Activated CD4-positive, alpha-beta T cell treated with anti-CD3 and anti-CD28 coated beads, Interleukin-2, amount 50 U/mL, for 24 hours (primary cell): ENCODE results near the gene SOCS1.

Experiments
- DNase-seq, 2 donors: peaks; one replicate each; pipeline ENCODE4 v3.0.0-alpha.2; 2020; ENCODE audit warnings: low read depth in 1 of 2, low spot score in 1 of 2

Gene SOCS1

DNA sequence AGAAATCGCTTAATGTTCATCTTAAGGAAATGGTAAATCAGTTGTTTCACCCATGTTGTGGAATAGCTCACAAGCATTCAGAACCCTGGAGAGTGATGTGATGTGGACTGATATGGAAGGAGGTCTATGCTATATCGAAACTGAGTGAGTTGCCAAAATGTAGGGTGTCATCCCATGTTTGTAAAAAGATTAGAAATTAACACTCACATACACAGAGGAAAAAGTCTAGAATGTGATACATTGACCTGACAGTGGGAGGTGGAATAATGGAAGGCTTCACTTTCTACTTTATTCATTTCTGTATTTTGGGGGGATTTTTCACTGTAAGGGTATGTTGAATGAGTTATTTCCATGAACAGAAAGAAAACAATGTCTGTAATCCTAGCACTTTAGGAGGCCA lies 29.8 kb upstream of the SOCS1 start:
- DNase-seq = no peak

DNA sequence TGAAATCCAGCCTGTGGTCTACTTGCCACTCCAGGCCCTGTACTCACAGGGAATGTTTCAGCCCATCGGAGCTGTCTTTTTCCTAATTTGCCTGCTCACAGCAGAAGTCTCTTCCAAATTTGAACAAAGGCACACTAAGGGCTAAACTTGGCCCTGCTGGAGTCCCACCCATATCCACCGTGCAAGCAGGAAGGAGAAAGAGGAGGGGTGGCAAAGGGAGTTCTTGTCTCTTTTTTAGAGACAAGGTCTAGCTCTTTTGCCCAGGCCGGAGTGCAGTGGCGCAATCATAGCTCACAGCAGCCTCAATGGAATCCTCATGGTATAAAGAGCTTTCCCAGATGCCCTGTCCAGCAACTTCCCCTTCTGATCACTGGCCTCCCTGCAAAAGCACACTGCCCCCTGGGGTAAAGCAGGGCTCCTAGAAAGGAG lies 27.8 kb upstream of the SOCS1 start:
- DNase-seq = no peak

DNA sequence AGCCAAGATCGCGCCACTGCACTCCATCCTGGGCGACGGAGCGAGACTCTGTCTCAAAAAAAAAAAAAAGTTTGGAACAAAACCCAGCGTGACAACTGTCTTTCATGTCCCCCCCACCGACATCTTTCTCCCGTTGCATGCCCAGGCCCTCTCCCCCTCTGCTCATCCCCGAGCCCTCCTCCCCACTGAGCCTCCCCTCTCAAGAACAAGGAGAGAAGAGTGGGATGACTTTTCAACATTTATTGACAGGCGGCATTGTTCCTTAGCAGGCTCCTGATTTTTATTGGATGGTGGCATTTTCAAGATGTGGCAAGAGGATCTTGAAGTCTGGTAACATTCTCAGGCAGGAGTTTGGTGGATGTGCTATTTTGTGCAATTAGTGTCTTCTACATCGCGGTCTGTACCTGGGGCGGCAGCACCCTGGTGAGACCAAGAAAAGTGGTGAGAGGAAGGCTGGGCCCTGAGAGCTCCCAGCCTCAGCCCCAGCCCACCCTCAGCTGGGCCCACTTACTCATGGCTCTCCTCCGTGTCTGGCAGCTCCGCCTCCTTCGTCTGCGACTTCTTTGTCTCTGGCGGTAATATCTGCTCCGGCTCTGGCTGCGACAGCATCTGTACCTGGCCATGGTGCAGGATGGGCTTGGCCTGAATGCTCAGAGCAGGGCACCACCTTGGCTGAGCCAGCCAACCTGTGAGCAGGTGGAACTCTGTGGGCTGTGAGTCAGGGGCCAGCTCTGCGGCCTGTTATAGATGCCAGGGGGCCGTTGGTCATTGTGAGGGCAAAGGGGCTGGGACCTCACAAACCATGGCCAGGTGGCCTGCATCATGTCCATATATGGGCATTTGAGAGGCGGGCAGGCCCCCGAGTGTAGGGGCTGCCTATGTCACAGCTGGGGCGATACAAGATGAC lies 24.9 kb upstream of the SOCS1 start, which contains the start of gene PRM1:
Gene PRM1 (minus strand): TSS at position 715 of the 907 bp plus-strand sequence. CDS start 92 bp downstream, at position 623.
- DNase-seq = no peak

DNA sequence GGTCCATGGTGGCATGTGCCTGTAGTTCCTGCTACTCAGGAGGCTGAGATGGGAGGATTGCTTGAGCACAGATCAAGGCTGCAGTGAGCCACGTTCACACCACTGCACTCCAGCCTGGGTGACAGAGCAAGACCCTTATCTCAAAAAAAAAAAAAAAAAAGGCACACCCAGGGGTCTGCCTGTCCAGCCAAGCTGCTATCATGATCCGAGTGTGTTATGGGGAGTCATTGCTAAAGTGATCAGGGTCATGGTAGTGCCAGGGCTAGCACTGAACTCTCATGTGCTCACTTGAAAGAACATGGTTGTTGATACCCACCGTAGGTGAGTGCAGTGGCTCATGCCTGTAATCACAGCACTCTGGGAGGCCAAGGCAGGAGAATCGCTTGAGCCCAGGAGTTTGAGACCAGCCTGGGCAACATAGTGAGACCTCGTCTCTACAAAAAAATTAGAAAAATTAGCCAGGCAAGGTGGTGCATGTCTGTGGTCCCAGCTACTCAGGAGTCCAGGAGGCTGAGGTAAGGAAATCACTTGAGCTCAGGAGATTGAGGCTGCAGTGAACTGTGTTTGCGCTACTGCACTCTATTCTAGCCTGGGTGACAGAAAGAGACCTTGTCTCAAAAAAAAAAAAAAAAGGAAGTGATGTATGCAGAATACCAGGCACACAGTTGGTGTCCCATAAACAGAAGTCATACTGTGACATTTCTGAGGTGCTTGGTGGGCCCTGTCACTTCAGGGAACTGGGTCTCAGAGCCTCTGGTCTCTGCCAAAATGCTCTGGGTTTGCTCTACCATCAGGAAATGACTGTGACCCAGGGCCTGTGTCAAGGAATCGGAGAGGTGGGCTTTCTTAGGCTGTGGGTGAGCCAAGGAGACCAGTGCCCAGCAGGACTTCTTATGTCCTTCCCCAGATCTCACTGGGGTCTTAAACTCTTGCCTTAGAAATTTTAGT lies 23.0 kb upstream of the SOCS1 start:
- DNase-seq = no peak

DNA sequence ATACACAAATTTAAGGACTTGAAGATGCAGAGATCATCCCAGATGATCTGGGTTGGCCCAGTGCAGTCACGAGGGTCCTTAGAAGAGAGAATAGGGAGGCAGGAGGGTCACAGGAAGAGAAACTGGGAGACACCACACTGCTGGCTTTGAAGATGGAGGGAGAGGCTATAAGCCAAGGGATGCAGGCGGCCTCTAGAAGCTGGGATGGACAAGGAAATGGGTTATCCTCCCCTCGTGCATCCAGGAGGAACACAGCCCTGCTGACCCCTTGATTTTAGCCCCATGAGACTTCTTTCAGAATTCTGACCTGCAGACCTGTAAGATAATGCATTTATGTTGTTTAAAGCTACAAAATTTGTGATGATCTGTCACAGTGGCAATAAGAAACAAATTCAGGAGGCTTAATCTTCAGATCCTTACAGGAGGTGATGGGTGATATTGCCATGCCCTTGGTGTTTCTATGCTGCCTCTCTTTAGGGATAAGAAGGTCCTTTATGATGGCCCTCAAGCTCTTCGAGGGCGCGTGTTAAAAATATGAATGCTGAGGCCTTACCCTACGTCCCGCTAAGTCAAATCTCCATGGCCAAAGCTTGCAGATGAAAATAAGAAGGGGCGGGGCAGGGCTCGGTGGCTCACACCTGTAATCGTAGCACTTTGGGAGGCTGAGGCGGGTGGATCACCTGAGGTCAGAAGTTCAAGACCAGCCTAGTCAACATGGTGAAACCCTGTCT lies 21.8 kb upstream of the SOCS1 start:
- no peak for DNase-seq

DNA sequence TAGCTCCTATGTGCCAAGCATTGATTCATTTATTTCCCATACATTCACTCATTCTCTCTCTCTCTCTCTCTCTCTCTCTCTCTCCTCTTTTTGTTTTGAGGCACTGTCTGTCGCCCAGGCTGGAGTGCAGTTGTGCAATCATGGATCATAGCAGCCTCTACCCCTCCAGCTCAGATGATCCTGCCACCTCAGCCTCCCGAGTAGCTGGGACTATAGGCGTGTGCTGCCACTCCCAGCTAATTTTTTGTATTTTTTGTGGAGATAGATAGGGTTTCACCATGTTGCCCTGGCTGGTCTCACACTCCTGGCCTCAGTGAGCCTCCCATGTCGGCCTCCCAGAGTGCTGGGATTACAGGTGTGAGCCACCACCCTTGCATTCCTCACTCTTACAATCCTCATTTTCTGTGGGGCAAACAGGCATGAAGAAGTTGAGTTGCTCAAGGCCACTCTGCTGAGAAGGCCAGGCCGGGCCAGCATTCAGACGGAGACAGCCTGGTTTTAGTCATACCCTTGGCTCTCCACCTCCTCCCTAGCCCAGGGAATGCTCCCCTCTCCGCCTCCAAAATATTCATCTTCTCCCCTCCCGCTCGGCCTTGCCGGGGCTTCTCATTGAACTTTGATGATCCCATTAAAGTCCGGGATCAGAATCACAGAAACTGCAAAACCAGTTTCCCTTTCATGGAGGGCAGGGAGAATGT lies 21.0 kb upstream of the SOCS1 start:
- DNase-seq = no peak

DNA sequence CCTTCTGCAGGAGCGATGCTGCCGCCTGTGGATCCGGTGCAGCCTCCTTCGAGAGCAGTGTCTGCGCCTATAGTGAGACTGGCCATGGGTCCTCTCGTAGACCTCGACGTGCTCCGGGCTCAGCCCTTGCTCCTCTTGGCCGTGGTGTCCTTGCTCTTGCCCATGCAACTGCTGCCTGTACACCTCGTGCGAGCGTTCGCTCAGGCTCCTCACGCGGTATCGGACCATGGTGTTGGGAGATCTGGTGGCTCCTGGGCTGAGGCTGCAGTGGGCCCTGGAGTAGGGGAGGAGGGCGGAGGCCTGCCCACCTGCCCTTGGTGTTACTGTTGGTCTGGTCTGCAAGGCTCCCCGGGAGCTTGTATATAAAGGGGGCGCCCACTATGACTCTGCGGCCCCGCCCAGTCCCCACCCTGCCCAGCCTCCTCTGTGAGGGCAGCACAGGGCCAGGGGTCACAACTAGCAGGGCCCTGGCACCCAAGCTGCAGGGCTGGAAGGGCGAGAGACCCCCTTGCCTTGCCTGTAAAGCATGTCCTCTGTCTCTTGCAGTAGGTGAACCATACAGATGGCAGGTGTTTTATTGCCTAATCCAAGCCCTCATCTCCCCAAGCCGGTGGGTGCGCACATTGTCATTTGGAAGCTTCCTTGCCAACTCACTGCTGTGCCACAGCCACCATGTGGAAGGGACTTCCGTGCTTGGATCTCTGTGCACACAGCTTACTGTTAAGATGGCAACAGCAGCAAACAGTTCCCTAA lies 20.3 kb upstream of the SOCS1 start, which contains the start of gene PRM2:
Gene PRM2 (minus strand): TSS at position 338 of the 753 bp plus-strand sequence. CDS start 110 bp downstream, at position 228.
- no peak for DNase-seq

DNA sequence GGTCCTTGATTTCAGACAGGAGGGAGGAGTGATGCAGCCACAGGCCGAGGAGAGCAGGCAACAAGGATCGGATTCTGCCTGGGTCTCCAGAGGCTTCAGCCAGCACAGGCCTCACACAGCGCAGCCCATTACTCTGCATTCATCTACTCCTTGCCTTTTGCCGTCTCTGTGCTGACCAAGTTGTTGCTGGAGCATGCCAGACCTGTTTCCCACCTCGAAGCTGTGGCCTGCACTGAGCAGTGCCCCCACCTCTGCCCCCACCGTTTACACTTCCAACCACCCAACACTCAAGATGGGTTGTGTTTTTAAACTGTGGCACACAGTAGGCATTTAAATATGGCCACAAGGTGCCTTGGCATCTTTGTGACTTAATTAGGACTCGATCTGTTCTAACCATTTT lies 19.0 kb upstream of the SOCS1 start:
- no peak for DNase-seq

DNA sequence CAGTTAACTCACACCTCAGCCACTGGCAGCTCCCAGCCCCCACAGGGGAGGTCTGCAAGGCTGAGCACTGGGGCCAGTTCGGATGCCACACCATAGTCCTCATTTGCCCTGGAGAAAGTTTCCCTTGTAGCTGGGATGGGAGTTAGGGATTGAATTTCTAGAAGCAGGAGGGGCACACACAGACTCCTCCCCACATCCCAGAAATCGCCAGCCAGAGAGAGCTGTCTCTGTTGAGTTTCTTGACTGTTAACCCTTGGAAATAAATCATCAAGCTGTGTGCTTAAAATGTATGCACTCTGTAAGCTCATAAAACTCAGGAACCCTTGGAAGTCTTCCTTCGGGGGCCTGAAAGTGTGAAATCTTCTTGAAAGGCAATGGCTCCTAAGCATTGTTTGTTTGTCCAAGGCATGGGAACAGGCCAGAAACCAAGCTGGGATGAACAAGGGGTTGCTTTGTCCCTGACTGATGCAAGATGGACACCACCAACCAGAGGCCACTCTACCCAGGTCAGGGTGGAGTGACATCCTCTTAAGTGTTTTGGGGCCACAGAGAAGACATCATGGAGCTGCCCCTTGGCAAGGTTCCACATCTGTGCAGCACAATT lies 17.8 kb upstream of the SOCS1 start:
- no peak for DNase-seq

DNA sequence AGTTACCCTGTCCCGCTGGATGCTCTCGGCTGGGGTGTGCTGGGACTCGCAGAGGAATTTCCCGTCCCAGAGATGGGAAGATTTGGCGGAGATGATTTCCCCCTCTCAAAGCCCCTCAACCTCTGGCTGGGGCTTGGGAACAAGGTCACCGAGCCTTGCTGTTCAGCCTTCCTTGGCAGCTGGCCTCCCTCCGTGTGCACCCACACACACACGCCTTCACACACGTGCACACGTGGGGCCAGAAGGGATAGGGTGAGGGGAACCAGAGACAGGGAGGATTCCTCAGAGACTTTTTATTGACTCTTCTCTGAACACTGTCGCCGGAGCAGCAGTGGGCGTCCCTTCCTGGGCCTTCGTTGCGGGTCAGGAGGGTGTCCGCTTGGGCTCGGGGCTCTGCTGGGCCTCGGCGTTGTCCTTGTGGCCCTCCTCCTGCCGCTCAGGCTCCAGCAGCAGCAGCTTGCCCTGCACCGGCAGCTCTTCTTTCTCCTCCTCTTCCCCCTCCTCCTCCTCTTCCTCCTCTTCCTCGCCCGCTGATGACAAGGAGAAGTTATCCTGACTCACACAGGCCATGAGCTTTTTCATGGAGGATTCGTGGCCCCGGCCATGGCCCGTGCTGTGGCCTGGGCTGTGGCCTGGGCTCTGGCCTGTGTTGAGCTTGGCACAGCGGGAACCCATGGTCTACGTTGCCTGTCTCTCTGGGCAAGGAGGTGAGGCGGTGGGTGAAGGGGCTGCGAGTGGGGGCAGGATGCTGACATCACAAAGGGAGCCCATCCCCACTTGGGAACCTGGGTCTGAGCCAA lies 17.1 kb upstream of the SOCS1 start, which contains the start of gene PRM3:
Gene PRM3 (minus strand): TSS at position 709 of the 800 bp plus-strand sequence. CDS start 34 bp downstream, at position 675.
- DNase-seq = no peak

DNA sequence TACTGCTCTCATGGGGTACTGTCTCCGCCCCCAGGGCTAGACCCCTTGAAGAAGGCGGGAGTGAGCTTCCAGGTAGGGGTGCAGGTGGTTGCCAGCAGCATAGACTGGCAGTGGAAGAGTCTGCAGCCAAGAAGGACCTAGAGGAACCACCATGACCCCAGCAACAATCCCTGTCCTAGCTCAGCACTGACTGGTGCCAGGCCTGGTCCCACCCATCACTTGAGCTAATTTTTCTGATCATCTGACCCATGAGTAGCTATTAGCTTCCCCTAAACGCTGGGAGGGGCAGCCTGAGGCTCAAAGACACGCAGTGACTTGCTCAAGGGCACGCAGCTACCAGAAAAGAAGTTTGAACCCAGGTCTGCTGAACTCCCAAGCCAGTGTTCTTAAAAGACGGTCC lies 16.5 kb upstream of the SOCS1 start:
- DNase-seq = no peak

DNA sequence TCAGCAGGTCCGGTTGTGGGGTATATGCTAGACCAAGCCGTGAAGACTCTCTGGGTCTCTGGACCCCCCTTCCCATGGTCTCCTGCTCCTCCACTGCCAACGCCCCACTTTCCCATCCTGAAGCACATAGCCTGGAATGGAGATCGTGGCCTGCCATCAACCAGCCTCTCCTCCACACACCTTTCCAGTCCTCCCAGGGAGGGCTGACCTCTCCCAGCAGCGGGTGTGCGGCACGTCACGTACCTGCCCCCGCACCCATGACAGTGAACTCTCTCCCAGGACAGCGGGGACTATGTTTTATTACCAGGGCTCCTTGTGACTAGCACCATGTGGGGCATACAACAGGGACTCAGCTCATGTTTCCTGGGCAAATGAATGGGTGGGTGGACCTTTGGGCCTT lies 15.6 kb upstream of the SOCS1 start:
- no peak for DNase-seq

DNA sequence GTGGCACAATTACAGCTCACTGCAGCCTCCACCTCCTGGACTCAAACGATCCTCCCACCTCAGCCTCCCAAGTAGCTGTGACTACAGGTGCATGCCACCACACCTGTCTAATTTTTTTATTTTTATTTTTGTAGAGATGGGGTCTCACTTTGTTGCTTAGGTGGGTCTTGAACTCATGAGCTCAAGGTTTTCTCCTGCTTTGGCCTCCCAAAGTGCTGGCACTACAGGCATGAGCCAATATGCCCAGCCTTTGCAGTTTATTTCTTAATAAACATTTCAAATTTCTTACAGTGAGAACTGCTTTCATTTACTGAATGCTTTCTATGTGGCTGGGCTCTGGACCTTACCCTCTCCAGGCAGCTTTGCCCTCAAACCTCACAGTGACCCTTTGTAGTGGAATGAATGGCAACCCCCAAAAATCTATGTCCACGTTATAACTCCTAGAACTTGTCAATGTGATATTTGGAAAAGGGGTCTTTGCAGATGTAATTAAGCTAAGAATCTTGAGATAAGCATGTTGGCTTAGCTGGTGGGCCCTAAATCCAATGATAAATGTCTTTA lies 14.7 kb upstream of the SOCS1 start:
- DNase-seq = no peak

DNA sequence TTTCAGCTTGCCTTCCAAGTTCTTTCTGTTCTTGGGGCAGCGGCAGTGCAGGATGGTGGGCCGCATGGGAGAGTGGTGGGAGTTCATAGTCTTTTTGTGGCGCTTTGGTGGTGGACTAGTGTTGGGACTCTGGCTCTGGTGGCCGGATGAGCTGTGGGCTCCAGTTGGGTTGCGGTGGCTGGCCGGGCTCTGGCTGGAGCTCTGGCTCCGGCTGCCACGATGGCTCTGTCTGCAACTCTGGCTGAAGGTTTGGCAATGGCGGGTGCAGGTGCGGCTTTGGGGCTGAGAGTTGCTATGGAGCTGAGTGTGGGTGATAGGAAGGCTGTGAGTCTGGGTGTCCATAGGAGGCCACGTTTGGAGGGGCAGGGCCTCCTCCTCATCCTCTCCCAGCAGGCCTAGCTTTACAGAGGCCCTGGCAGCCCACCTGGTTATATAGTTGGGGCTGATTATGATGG lies 12.9 kb upstream of the SOCS1 start, which contains the start of gene TNP2:
Gene TNP2 (minus strand): TSS at position 405 of the 455 bp plus-strand sequence. CDS start 63 bp downstream, at position 342.
- no peak for DNase-seq

DNA sequence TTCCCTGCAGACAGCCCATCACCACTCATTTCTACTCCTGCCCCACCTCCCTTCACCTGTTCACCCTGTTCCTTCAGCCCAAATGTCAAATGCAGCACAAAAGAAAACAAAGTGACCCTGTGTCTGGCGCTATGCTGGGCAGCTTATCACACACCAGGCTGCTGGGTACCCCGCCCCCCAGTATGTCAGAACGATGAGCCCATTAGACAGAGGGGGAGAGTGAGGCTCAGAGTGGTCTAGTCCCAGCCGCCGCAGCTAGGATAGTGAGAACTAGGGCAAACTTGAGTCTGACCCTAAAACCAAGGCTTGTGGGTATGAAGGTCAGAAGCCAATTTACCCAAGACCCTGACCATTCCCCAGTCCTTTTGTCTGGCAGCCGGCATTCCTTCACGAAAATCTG lies 9.1 kb upstream of the SOCS1 start:
- DNase-seq = no peak

DNA sequence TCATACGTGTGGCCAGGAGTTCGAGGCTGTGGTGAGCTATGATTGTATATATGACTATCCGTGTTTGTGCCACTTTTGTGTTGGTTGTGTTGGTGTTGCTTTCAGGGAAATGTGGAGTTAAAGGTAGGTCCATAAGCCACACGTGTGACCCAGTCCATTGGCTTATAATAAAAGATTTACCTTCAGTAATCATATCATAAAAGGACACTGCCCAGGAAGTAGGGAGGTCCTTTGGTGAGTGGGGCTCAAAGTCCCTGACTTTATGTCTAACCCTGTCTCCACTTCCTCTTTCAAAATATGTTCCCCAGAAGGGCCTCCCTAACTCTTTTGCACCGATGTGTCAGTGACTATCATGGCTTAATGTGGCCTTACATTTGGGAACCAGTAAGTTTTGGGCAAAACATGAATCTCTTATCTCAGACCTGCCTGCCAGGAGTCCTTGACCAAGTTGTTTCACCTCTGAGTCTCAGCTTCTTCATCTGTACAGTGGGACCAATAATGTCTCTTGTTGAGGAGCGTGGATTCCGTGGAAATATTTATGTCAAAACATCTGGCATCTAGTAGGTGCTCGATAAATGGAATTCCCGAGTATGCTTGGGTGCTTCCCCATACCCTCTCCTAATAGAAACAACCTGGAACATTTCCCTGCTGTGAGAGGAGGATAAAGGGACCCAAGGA lies 8.3 kb upstream of the SOCS1 start:
- no peak for DNase-seq

DNA sequence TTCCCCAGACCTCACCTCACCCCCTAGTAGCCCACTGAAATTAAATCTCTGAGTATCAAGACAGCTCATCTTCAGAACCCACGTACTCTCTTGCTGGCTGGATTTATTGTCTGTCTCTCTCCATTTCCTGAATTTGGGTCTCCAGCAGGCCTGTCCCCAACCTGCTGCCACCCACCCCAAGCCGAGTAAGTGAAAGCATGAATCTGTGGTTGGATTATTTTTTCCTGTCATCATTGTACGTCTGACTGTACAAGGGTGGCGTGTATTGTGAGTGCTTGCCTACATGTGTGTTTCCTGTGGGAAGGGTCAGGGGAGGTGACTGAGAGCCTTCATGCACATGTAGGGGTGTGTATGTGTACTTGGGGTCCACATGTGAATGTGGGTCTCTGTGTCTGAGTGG lies 7.7 kb upstream of the SOCS1 start:
- peak; percentile 29 to 59 for DNase-seq
